ENCODE results near the gene HBD. TPM values are rescaled to one million over a fixed set of nuclear protein-coding genes. Genes with fewer than 3 reads are reported as not detected.

The HBD gene
- total and polyA plus RNA-seq, 9 of the 15 experiments (the other 6 are each of a cell fraction or from before 2014, with no cell fraction given) = 11.8 to 169 (median 36.0) TPM

GRCh38 chr11:5275369-5276110, 41.3 kb upstream of the HBD start (continued):
- TF ChIP-seq XRCC4 (IDR thresholded peaks at IDR 0.05; ENCODE audit: extremely low read depth, insufficient read depth, insufficient read length) (no peak), SMARCE1 (IDR thresholded peaks at IDR 0.05) (peak; percentile 92), E2F4 (CRISPR knock-in tag; IDR thresholded peaks at IDR 0.05; ENCODE audit: low read depth) (no peak), NR0B1 (IDR thresholded peaks at IDR 0.05; ENCODE audit: partially characterized antibody) (no peak), POLR2H (tag; IDR thresholded peaks at IDR 0.05; ENCODE audit: low read depth) (no peak), ZNF217 (CRISPR knock-in tag; IDR thresholded peaks at IDR 0.05) (no peak), DPF2 (IDR thresholded peaks at IDR 0.05) (peak; percentile 98), CCNT2 (IDR thresholded peaks at IDR 0.05; ENCODE audit: borderline replicate concordance, extremely low read depth, insufficient read length, low read depth, low read length) (peak; percentile 44), E2F6 (IDR thresholded peaks at IDR 0.05; ENCODE audit: borderline replicate concordance in 1 of 2, extremely low read depth in 1 of 2, insufficient read depth in 1 of 2, insufficient read length in 1 of 2, low read depth in 1 of 2, low read length in 1 of 2, poor library complexity in 1 of 2, severe bottlenecking in 1 of 2) (no peak), BCL6 (CRISPR knock-in tag; IDR thresholded peaks at IDR 0.05) (no peak), RNF2 (IDR thresholded peaks at IDR 0.05) (no peak), MBD2 (IDR thresholded peaks at IDR 0.05; ENCODE audit: borderline replicate concordance, low read depth) (peak; percentile 45; the same call in 1 of the 2 replicates), MTA3 (IDR thresholded peaks at IDR 0.05; ENCODE audit: borderline replicate concordance) (peak; percentile 49; the same call in 1 of the 2 replicates), ZNF395 (CRISPR knock-in tag; IDR thresholded peaks at IDR 0.05) (peak; percentile 70), GTF2A2 (tag; IDR thresholded peaks at IDR 0.05) (no peak; the same call in 1 of the 2 replicates), STAT6 (CRISPR knock-in tag; IDR thresholded peaks at IDR 0.05) (no peak), PRMT5 (CRISPR knock-in tag; IDR thresholded peaks at IDR 0.05) (no peak), CAMTA2 (CRISPR knock-in tag; conservative IDR thresholded peaks at IDR 0.05) (no peak), BRD9 (IDR thresholded peaks at IDR 0.05; ENCODE audit: low read depth, partially characterized antibody) (peak; percentile 88), ZNF75A (CRISPR knock-in tag; IDR thresholded peaks at IDR 0.05) (no peak)

Data from K562 (cell line).